ENCODE data around the gene TRIM7. TPM values are rescaled to one million over a fixed set of nuclear protein-coding genes. Genes with fewer than 3 reads are reported as not detected.
"Not testable (repeated sequence)": the region's sequence is repeated elsewhere in the genome, so short reads cannot be mapped to it uniquely, and the experiment has no call there.

TRIM7 gene
- total RNA-seq, 1 donor from 2014 or later: 0.78 TPM

DNA sequence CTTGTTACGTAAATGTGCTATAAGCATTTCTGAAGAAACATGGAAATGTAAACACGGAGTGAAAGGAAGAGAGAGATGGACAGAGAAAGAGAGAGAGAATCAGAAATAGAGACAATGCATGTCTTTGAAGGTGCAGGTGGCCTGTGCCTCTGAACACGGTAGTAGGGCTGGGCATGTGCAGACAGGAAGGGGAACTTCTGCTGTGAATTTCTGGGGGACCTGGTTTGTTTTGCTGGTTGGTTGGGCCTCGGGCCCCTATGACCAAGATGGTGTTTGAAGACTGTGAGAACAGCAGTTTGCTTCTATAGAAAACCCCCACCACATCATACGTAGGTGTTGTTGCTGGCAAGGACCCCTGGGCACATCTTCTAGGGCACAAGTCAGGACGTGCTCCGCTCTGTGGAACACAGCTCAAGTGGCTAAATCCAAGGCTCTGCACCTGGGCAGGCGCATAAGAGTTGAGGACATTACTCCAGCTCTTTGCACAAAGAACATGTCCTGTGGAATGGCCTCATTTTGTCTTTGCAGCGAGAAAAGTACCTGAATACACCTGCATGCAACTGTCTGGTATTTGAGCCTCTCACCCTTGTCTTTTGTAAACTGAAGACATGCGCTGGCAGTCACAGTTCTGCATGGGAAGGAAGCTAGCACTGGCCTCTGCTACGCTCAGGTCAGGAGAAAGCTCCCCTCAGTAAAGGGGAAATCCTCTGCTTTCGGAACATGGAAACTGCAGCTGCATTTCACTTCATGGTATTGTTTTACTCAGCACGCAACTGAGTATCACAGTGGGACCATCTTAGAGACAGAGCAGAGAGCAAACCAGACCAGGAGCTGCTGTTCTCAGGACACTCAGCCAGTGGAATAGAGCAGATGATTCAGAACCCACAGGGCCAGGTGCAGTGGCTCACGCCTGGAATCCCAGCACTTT lies 54.9 kb downstream of the TRIM7 start:
- DNase-seq: no peak

DNA sequence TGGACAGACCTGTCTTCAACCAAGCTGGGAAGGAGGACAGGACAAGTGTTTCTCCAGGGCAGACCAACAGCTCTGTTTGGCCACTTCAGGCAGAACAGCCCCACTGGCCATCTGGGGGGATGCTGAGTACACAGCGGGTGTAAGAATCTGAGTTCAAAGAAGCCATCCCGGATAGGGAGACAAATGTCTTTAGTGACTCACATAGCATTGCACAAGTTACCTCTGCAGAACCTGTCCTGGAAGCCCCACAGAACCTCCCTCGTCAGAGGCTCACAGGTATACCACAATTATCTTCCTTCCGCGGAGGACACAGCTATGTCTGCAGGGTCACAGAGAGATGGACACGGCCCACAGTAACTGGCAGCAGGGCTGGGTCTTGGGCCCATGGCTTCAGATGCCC lies 55.6 kb downstream of the TRIM7 start:
- no peak for DNase-seq

DNA sequence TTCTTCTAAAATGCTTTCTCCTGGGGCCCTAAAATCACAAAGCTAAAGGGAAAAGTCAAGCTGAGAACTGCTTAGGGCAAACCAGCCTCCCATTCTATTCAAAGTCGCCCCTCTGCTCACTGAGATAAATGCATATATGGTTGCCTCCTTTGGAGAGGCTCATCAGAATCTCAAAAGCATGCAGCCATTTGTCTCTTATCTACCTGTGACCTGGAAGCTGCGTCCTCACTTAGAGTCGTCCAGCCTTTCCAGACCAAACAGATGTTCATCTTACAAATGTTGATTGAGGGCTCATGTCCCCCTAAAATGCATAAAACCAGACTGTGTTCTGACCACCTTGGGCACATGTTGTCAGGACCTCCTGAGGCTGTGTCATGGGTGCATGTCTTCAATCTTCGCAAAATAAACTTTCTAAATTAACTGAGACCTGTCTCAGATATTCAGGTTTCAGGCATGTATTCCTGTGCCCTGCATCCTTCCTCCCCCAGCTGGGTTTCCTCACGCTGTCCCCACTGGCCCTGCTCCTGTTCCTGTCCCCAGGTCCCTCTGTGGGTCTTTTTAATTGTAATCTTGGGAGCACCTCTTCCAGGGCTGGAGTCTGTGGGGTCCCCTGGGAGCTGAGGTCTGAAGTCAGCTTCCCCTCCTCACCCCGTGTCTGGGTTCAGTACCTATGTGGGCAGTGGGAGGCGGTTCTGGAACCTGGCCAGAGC lies 57.9 kb downstream of the TRIM7 start, which contains the start of gene OR2V2:
OR2V2 (plus strand) TSS at position 660 of the 710 bp plus-strand sequence. CDS start 7,357 bp downstream, outside the sequence.
- DNase-seq: not testable (repeated sequence)

DNA sequence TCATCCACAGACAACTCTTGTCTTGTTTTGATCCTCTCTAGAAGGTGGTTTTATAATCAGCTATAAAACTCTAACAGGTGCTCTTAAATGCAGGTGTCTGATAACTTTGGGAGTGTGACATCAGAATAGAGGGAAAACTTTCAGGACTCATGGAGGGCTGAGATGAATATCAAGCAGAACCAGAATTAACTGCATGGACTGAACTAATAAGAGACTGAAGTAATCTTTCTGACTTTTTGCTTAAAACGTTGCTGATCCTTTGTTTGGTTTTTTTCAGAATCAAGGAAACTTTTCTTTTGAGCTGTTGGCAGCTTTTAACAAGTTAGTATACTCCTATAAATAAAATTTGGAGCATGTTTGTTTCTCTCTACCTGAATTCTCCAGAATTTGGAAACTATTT lies 59.9 kb downstream of the TRIM7 start:
- no peak for DNase-seq

Small RNA genes within 50 kb of the gene (small RNA-seq; reads per million reads assigned to genes)
- gene MIR4638 (not detected), gene SNORD95 (not detected), gene SNORD96A (not detected)

Other genes starting within 250 kb of the TRIM7 start
- gene BTNL3, start 216.3 kb downstream of the TRIM7 start, total RNA-seq: not detected
- 0.78 TPM for gene BTNL9, start 164.9 kb downstream of the TRIM7 start, total RNA-seq
- not detected for gene OR2V1, start 74.0 kb downstream of the TRIM7 start, total RNA-seq
- gene OR2V2, start 57.6 kb downstream of the TRIM7 start, total RNA-seq: not detected
- gene TRIM41, start 18.1 kb upstream of the TRIM7 start, total RNA-seq: 11.9 TPM
- gene RACK1, start 38.7 kb upstream of the TRIM7 start, total RNA-seq: 2,761 TPM
- gene TRIM52, start 55.9 kb upstream of the TRIM7 start, total RNA-seq: 10.8 TPM
- gene OR4F3, start 162.1 kb upstream of the TRIM7 start, total RNA-seq: not detected

Data from occipital lobe (tissue), 3 donors.